Lung (tissue), 12 donors: ENCODE measurements around the gene ASTN2. TPM values are rescaled to one million over a fixed set of nuclear protein-coding genes. Genes with fewer than 3 reads are reported as not detected.

Source experiments
- ATAC-seq: fragments of 200-7000 bp; cut with Tn5 transposase; one replicate; pipeline ENCODE4 v1.9.1; 2020; ENCODE audit warnings: moderate number of reproducible peaks; ENCODE audit not compliant: insufficient read depth, low FRiP score
- DNase-seq, 3 donors: peaks; one replicate each; pipeline ENCODE4 v3.0.0-alpha.2; 2013 to 2017
- H3K27ac ChIP-seq, 2 donors: one replicate each; pipeline ENCODE4 v1.5.1; 2013; ENCODE audit warnings: mild to moderate bottlenecking in 2 of 2, moderate library complexity in 2 of 2, control low read depth in 1 of 2, inconsistent platforms in 1 of 2, low read depth in 1 of 2, low read length in 1 of 2
- H3K27me3 ChIP-seq, 3 donors: one replicate each; pipeline ENCODE4 v1.5.1; 2013; ENCODE audit warnings: low read length in 2 of 3; ENCODE audit not compliant: control insufficient read depth in 3 of 3, insufficient read depth in 3 of 3
- H3K36me3 ChIP-seq, 4 donors: one replicate each; pipeline ENCODE4 v1.5.1; 2013; ENCODE audit warnings: low read length in 4 of 4, mild to moderate bottlenecking in 1 of 4, moderate library complexity in 1 of 4; ENCODE audit not compliant: control insufficient read depth in 4 of 4, insufficient read depth in 4 of 4
- H3K4me1 ChIP-seq, 5 donors: one replicate each; pipeline ENCODE4 v1.5.1; 2013; ENCODE audit warnings: low read length in 5 of 5, mild to moderate bottlenecking in 2 of 5, moderate library complexity in 1 of 5; ENCODE audit not compliant: control insufficient read depth in 5 of 5, insufficient read depth in 5 of 5
- H3K4me3 ChIP-seq: one replicate; pipeline ENCODE4 v1.5.1; 2013; ENCODE audit warnings: mild to moderate bottlenecking, control low read depth, moderate library complexity
- H3K9ac ChIP-seq, 2 donors: one replicate each; pipeline ENCODE4 v1.5.1; 2013; ENCODE audit warnings: low read length in 2 of 2, control low read depth in 1 of 2; ENCODE audit not compliant: insufficient read depth in 1 of 2
- H3K9me3 ChIP-seq, 4 donors: one replicate each; pipeline ENCODE4 v1.5.1; 2013; ENCODE audit warnings: low read length in 3 of 4, mild to moderate bottlenecking in 1 of 4, moderate library complexity in 1 of 4; ENCODE audit not compliant: control insufficient read depth in 4 of 4, insufficient read depth in 3 of 4
- CTCF ChIP-seq: IDR thresholded peaks from 2 replicates; pipeline ENCODE4 v1.5.1; 2012; ENCODE audit warnings: mild to moderate bottlenecking; ENCODE audit errors: control extremely low read depth, extremely low read depth
- WGBS, 2 donors: extraction: QIAGEN DNeasy Blood & Tissue Kit; methylation state at CpG; one replicate each; pipeline ENCODE4 v1.1.7; 2013; 5-methylcytosine and 5-hydroxymethylcytosine counted together
- polyA plus RNA-seq, 2 donors: library from polyadenylated mRNA; stranded (reverse); fragments of 200-250 nt; gene quantifications; one replicate each; pipeline ENCODE4 v1.2.1, GENCODE V29; 2013
- total RNA-seq, 2 donors: library from RNA; depleted of rRNA in 1 of 2; stranded (reverse); fragments of >200 nt in 1 of 2; gene quantifications; one replicate each; pipeline ENCODE4 v1.2.1, GENCODE V29; 2014 to 2021
- donor health status: control.
- donor health status: control.
- donor health status: Bipolar disorder and iron deficiency.
- donor health status: healthy.
- donor health status: DM: yes; HTN: yes; CAD: no.

Gene ASTN2
- total and polyA plus RNA-seq, 4 donors, result 1.4 to 7.0 (median 3.3) TPM

GRCh38 chr9:116984111-116984510 lies 430.7 kb downstream of the ASTN2 start:
- DNase-seq, result no peak
- H3K4me1 ChIP-seq, result peaks cover 0 to 1% (median 0%) of the 10 kb centered on the region in 5 donors
- H3K27ac ChIP-seq, result no peak overlapping the region
- H3K4me3 ChIP-seq, result no peak overlapping the region
- H3K9me3 ChIP-seq, result peaks cover 0 to 2% (median 0%) of the 10 kb centered on the region in 4 donors
- no peak overlapping the region for H3K9ac ChIP-seq
- no peak for TF ChIP-seq CTCF
- no peak for ATAC-seq
- 74 to 82% methylated on average over 2 of the region's 2 CpGs for WGBS, 2 donors
- H3K36me3 ChIP-seq, result no peaks in the 10 kb centered on the region
- no peaks in the 10 kb centered on the region for H3K27me3 ChIP-seq

- H3K27me3 ChIP-seq, result no peaks in the 10 kb centered on the region
- peaks cover 0 to 1% (median 0%) of the 10 kb centered on the region in 4 donors for H3K9me3 ChIP-seq
- H3K36me3 ChIP-seq, result no peaks in the 10 kb centered on the region
- H3K27ac ChIP-seq, result no peak overlapping the region
- no peaks in the 10 kb centered on the region for H3K4me1 ChIP-seq
- ATAC-seq, result no peak
- H3K4me3 ChIP-seq, result no peak overlapping the region
- no peak for DNase-seq
- no peak for TF ChIP-seq CTCF
- no peak overlapping the region for H3K9ac ChIP-seq
Measured at GRCh38 chr9:116980582-116981120, 434.2 kb downstream of the ASTN2 start.

- Histone ChIP-seq H3K27me3 (no peaks in the 10 kb centered on the region), H3K9ac (no peak overlapping the region), H3K4me3 (no peak overlapping the region), H3K36me3 (no peaks in the 10 kb centered on the region), H3K4me1 (no peaks in the 10 kb centered on the region), H3K9me3 (no peaks in the 10 kb centered on the region), H3K27ac (no peak overlapping the region)
- no peak for ATAC-seq
- no peak for DNase-seq
- WGBS, 2 donors, result 46 to 53% methylated on average over 2 of the region's 2 CpGs
- no peak for TF ChIP-seq CTCF
Measured at GRCh38 chr9:116979456-116979855, 435.4 kb downstream of the ASTN2 start.

GRCh38 chr9:116978155-116978554 lies 436.7 kb downstream of the ASTN2 start:
- no peaks in the 10 kb centered on the region for H3K4me1 ChIP-seq
- no peaks in the 10 kb centered on the region for H3K27me3 ChIP-seq
- TF ChIP-seq CTCF, result no peak
- H3K9me3 ChIP-seq, result no peaks in the 10 kb centered on the region
- 81 to 86% methylated on average over 2 of the region's 2 CpGs for WGBS, 2 donors
- no peak overlapping the region for H3K4me3 ChIP-seq
- no peak for ATAC-seq
- H3K27ac ChIP-seq, result no peak overlapping the region
- H3K36me3 ChIP-seq, result no peaks in the 10 kb centered on the region
- no peak for DNase-seq
- no peak overlapping the region for H3K9ac ChIP-seq
